MM.1S (cell line): ENCODE data around the gene COL27A1.

Experiments used
- DNase-seq: peaks from one replicate; pipeline ENCODE4 v3.0.0-alpha.2; 2015
- H2AFZ ChIP-seq: fragments of 300-600 bp; sonication (generic); 2 replicates; pipeline ENCODE4 v1.6.0; 2016; ENCODE audit warnings: antibody characterized with exemption, low read length
- H3F3A ChIP-seq: fragments of 300-600 bp; sonication (generic); 2 replicates; pipeline ENCODE4 v1.6.1; 2016; ENCODE audit warnings: mild to moderate bottlenecking, antibody characterized with exemption, low read length, moderate library complexity, mixed read lengths; ENCODE audit not compliant: insufficient read depth
- H3K27ac ChIP-seq: fragments of 300-600 bp; sonication (generic); 2 replicates; pipeline ENCODE4 v1.5.1; 2016; ENCODE audit warnings: mild to moderate bottlenecking, low read length
- H3K27me3 ChIP-seq: fragments of 300-600 bp; sonication (generic); replicated peaks from 2 replicates; pipeline ENCODE4 v1.6.0; 2016; ENCODE audit warnings: low read length; ENCODE audit not compliant: insufficient read depth
- H3K36me3 ChIP-seq: fragments of 300-600 bp; sonication (generic); replicated peaks from 2 replicates; pipeline ENCODE4 v1.6.1; 2016; ENCODE audit warnings: mild to moderate bottlenecking, low read length, mixed read lengths; ENCODE audit not compliant: insufficient read depth
- H3K4me1 ChIP-seq: fragments of 300-600 bp; sonication (generic); 2 replicates; pipeline ENCODE4 v1.6.1; 2016; ENCODE audit warnings: low read length, mixed read lengths
- H3K4me2 ChIP-seq: fragments of 300-600 bp; sonication (generic); 2 replicates; pipeline ENCODE4 v1.6.0; 2016; ENCODE audit warnings: low read depth, low read length
- H3K4me3 ChIP-seq: fragments of 300-600 bp; sonication (generic); 2 replicates; pipeline ENCODE4 v1.5.1; 2016; ENCODE audit warnings: low read length, mixed read lengths
- H3K79me2 ChIP-seq: fragments of 300-600 bp; sonication (generic); 2 replicates; pipeline ENCODE4 v1.6.1; 2016; ENCODE audit warnings: mixed run types, low read length, mixed read lengths
- H3K9ac ChIP-seq: fragments of 300-600 bp; sonication (generic); 2 replicates; pipeline ENCODE4 v1.6.1; 2016; ENCODE audit warnings: low read length, mixed read lengths
- H3K9me2 ChIP-seq: fragments of 300-600 bp; sonication (generic); replicated peaks from 2 replicates; pipeline ENCODE4 v1.6.1; 2016; ENCODE audit warnings: mild to moderate bottlenecking, low read length, mixed read lengths; ENCODE audit not compliant: insufficient read depth
- H3K9me3 ChIP-seq: fragments of 300-600 bp; sonication (generic); replicated peaks from 2 replicates; pipeline ENCODE4 v1.6.1; 2016; ENCODE audit warnings: mild to moderate bottlenecking, low read length, mixed read lengths; ENCODE audit not compliant: insufficient read depth
- H4K20me1 ChIP-seq: fragments of 300-600 bp; sonication (generic); 2 replicates; pipeline ENCODE4 v1.6.1; 2016; ENCODE audit warnings: mild to moderate bottlenecking, low read length, moderate library complexity, mixed read lengths; ENCODE audit not compliant: insufficient read depth
- CTCF ChIP-seq: fragments of 300-600 bp; sonication (generic); IDR thresholded peaks from 2 replicates; pipeline ENCODE4 v1.5.1; 2016; ENCODE audit warnings: antibody characterized with exemption, low read length, mixed read lengths
- EZH2 ChIP-seq: fragments of 300-600 bp; sonication (generic); optimal IDR thresholded peaks from 2 replicates; pipeline ENCODE3; 2017; ENCODE audit warnings: low read depth, mild to moderate bottlenecking, antibody characterized with exemption, low read length, mixed read lengths
- EZH2phosphoT487 ChIP-seq: fragments of 300-600 bp; sonication (generic); IDR thresholded peaks from 2 replicates; pipeline ENCODE4 v1.6.1; 2018; ENCODE audit warnings: antibody characterized with exemption, low read length

The COL27A1 gene

GRCh38 chr9:114140850-114141249 lies 14.5 kb upstream of the COL27A1 start:
- Histone ChIP-seq H3K79me2 (no peaks in the 10 kb centered on the region), H2AFZ (no peak overlapping the region), H3F3A (no peaks in the 10 kb centered on the region), H3K27ac (no peak overlapping the region), H3K4me2 (no peak overlapping the region), H3K36me3 (no peaks in the 10 kb centered on the region), H3K9me3 (no peaks in the 10 kb centered on the region), H3K4me3 (no peak overlapping the region), H3K27me3 (peaks cover 31% of the 10 kb centered on the region), H3K4me1 (no peaks in the 10 kb centered on the region), H4K20me1 (no peaks in the 10 kb centered on the region), H3K9ac (no peak overlapping the region), H3K9me2 (no peaks in the 10 kb centered on the region)
- no peak for DNase-seq
- TF ChIP-seq EZH2 (no peak), EZH2phosphoT487 (no peak), CTCF (no peak)

- Histone ChIP-seq H3K9me2 (no peaks in the 10 kb centered on the region), H3K36me3 (no peaks in the 10 kb centered on the region), H4K20me1 (no peaks in the 10 kb centered on the region), H3F3A (no peaks in the 10 kb centered on the region), H3K9me3 (no peaks in the 10 kb centered on the region), H2AFZ (no peak overlapping the region), H3K79me2 (no peaks in the 10 kb centered on the region), H3K9ac (no peak overlapping the region), H3K4me2 (no peak overlapping the region), H3K4me1 (no peaks in the 10 kb centered on the region), H3K27ac (no peak overlapping the region), H3K27me3 (peaks cover 38% of the 10 kb centered on the region), H3K4me3 (no peak overlapping the region)
- TF ChIP-seq CTCF (no peak), EZH2 (no peak), EZH2phosphoT487 (no peak)
- DNase-seq = no peak
Measured at GRCh38 chr9:114141553-114142402, 13.6 kb upstream of the COL27A1 start.

- Histone ChIP-seq H3K27me3 (peaks cover 30% of the 10 kb centered on the region), H4K20me1 (no peaks in the 10 kb centered on the region), H3K4me1 (no peaks in the 10 kb centered on the region), H3K9ac (no peak overlapping the region), H3K27ac (no peak overlapping the region), H3K4me3 (no peak overlapping the region), H3K9me2 (no peaks in the 10 kb centered on the region), H3K9me3 (no peaks in the 10 kb centered on the region), H3F3A (no peaks in the 10 kb centered on the region), H3K79me2 (no peaks in the 10 kb centered on the region), H2AFZ (no peak overlapping the region), H3K36me3 (no peaks in the 10 kb centered on the region), H3K4me2 (no peak overlapping the region)
- DNase-seq = no peak
- TF ChIP-seq CTCF (no peak), EZH2 (no peak), EZH2phosphoT487 (no peak)
Measured at GRCh38 chr9:114143234-114143633, 12.1 kb upstream of the COL27A1 start.
